ENCODE results near the gene TAF11. TPM values are rescaled to one million over a fixed set of nuclear protein-coding genes. Genes with fewer than 3 reads are reported as not detected.

Gene TAF11
- total and polyA plus RNA-seq, 2 of the 8 experiments (the other 6 are each of a cell fraction or from before 2014, with no cell fraction given): 38.2 to 48.6 TPM

GRCh38 chr6:34934516-34934915 is 46.7 kb upstream of the TAF11 start:
- Histone ChIP-seq H3K9me3 (ENCODE audit: insufficient read depth in 2 of 2, low read depth in 1 of 2, low read length in 1 of 2) (no peaks in the 10 kb centered on the region), H2AFZ (ENCODE audit: low read length) (no peak overlapping the region), H3K27me3 (replicated peaks in 1 of 4; ENCODE audit: control insufficient read depth in 3 of 4, extremely low read depth in 1 of 4, insufficient read depth in 3 of 4, low read length in 3 of 4) (no peaks in the 10 kb centered on the region), H3K79me1 (ENCODE audit: low read depth, low read length) (no peaks in the 10 kb centered on the region; the same call in 1 of the 2 replicates), H4K8ac (ENCODE audit: extremely low read depth, insufficient read depth, low read length) (no peak overlapping the region), H3K4ac (replicated peaks; ENCODE audit: insufficient read length, low read depth, low read length) (no peak overlapping the region), H3K9ac (replicated peaks in 1 of 4; ENCODE audit: extremely low read depth in 1 of 4, low read depth in 3 of 4, low read length in 3 of 4) (no peak overlapping the region), H2BK12ac (ENCODE audit: low read depth, low read length) (no peak overlapping the region), H2BK5ac (ENCODE audit: low read depth, low read length) (no peak overlapping the region), H3K56ac (replicated peaks; ENCODE audit: insufficient read length, low read depth, low read length) (no peak overlapping the region), H2BK15ac (ENCODE audit: low read length) (no peak overlapping the region), H3K23me2 (ENCODE audit: low read depth, low read length) (no peaks in the 10 kb centered on the region; the same call in 1 of the 2 replicates), H4K20me1 (replicated peaks in 1 of 2; ENCODE audit: control insufficient read depth in 1 of 2, insufficient read depth in 2 of 2, low read length in 2 of 2) (peaks cover 1 to 9% of the 10 kb centered on the region in 2 experiments), H4K5ac (ENCODE audit: insufficient read length, low read depth, low read length) (no peak overlapping the region), H3K14ac (ENCODE audit: insufficient read length) (no peak overlapping the region), H3K79me2 (ENCODE audit: control insufficient read depth in 1 of 2, insufficient read depth in 2 of 2, low read length in 2 of 2) (peaks cover 0 to 27% of the 10 kb centered on the region in 2 experiments; a peak in 2 of 4 replicates), H4K91ac (replicated peaks; ENCODE audit: insufficient read length, low read length) (no peak overlapping the region), H2BK20ac (ENCODE audit: low read length) (no peak overlapping the region), H3K18ac (ENCODE audit: extremely low read depth, low read length) (no peak overlapping the region), H2AK5ac (ENCODE audit: low read depth, low read length) (no peak overlapping the region), H3K4me3 (ENCODE audit: extremely low read depth in 1 of 4, insufficient read depth in 2 of 4, low read depth in 3 of 4, low read length in 4 of 4) (no peak overlapping the region), H2BK120ac (replicated peaks; ENCODE audit: low read depth, low read length) (no peak overlapping the region), H3K4me2 (ENCODE audit: insufficient read depth in 1 of 2, low read depth in 2 of 2, low read length in 2 of 2) (no peak overlapping the region), H3K4me1 (replicated peaks in 1 of 4; ENCODE audit: control insufficient read depth in 3 of 4, insufficient read depth in 4 of 4, low read length in 3 of 4) (no peaks in the 10 kb centered on the region), H3K27ac (ENCODE audit: low read depth, low read length) (no peak overlapping the region), H3K23ac (ENCODE audit: insufficient read length) (no peak overlapping the region), H3K36me3 (ENCODE audit: control insufficient read depth in 2 of 4, insufficient read depth in 4 of 4, low read length in 3 of 4) (no peaks in the 10 kb centered on the region)
- POLR2A ChIA-PET (ENCODE audit: partially characterized antibody): no interaction called here
- WGBS, 2 experiments (ENCODE audit: extremely low coverage in 1 of 2, insufficient coverage in 1 of 2, insufficient read length in 1 of 2, insufficient replicate concordance in 2 of 2, low coverage in 1 of 2, low lambda C conversion rate in 2 of 2, missing lambda C conversion rate in 1 of 2): 92% methylated on average over 5 of the region's 5 CpGs; no CpG with 5 or more reads in 1 of the 2 experiments
- CTCF ChIA-PET (ENCODE audit: partially characterized antibody): interaction anchor here (0.6 to 1.8 kb wide), 3 partner anchors 16 to 192 kb away, joined by 3 to 4 read pairs (median 4); no protein-coding TSS in a partner anchor
- no peak for FAIRE-seq
- no peak for DNase-seq (ENCODE audit: low read depth in 1 of 2, low spot score in 2 of 2)
- TF ChIP-seq RXRA (IDR thresholded peaks at IDR 0.05; ENCODE audit: insufficient read depth, low read depth, low read length) (no peak), SAP30 (IDR thresholded peaks at IDR 0.05; ENCODE audit: insufficient read depth, insufficient replicate concordance, low read length) (no peak), SIX5 (IDR thresholded peaks at IDR 0.05; ENCODE audit: low read depth, low read length) (no peak), BACH1 (IDR thresholded peaks at IDR 0.05; ENCODE audit: low read length) (no peak), EP300 (IDR thresholded peaks at IDR 0.05; ENCODE audit: borderline replicate concordance in 1 of 2, low read depth in 2 of 2, low read length in 2 of 2) (no peak), ATF3 (IDR thresholded peaks at IDR 0.05; ENCODE audit: insufficient read depth, low read depth, low read length) (no peak), POLR2AphosphoS5 (IDR thresholded peaks at IDR 0.05; ENCODE audit: low read depth, low read length) (no peak), JUND (IDR thresholded peaks at IDR 0.05; ENCODE audit: low read length) (no peak), SRF (IDR thresholded peaks at IDR 0.05; ENCODE audit: low read depth, low read length) (no peak), TAF1 (IDR thresholded peaks at IDR 0.05; ENCODE audit: low read depth, low read length) (no peak), CBX8 (IDR thresholded peaks at IDR 0.05; ENCODE audit: borderline replicate concordance, low read depth, low read length) (no peak), TEAD4 (IDR thresholded peaks at IDR 0.05; ENCODE audit: low read depth, low read length) (no peak), BRCA1 (IDR thresholded peaks at IDR 0.05; ENCODE audit: low read depth, low read length) (no peak), TBP (IDR thresholded peaks at IDR 0.05; ENCODE audit: low read depth, low read length) (no peak), CBX5 (IDR thresholded peaks at IDR 0.05; ENCODE audit: low read depth, low read length) (no peak)
